Uterus (tissue), 4 donors: ENCODE data around the gene FGFR1OP2. TPM values are rescaled to one million over a fixed set of nuclear protein-coding genes. Genes with fewer than 3 reads are reported as not detected.

Experiments
- DNase-seq, 2 donors: peaks; one replicate each; pipeline ENCODE4 v3.0.0-alpha.2; 2019 to 2020
- H3K27ac ChIP-seq, 2 donors: fragments of 200-600 bp; sonication (generic); 1 replicate in 1 of 2; 2 replicates in 1 of 2; pipeline ENCODE4 v1.5.1; 2016 to 2018
- H3K27me3 ChIP-seq, 2 donors: fragments of 200-600 bp; sonication (generic); one replicate each; pipeline ENCODE4 v1.5.1; 2018 to 2019; ENCODE audit warnings: control low read depth in 1 of 2
- H3K36me3 ChIP-seq, 2 donors: fragments of 200-600 bp; sonication (generic); one replicate each; pipeline ENCODE4 v1.5.1; 2019; ENCODE audit warnings: control low read depth in 1 of 2
- H3K4me1 ChIP-seq, 2 donors: fragments of 200-600 bp; sonication (generic); one replicate each; pipeline ENCODE4 v1.5.1; 2018 to 2019; ENCODE audit warnings: control low read depth in 1 of 2
- H3K4me3 ChIP-seq, 2 donors: fragments of 200-600 bp; sonication (generic); 1 replicate in 1 of 2; 2 replicates in 1 of 2; pipeline ENCODE4 v1.5.1; 2018 to 2019; ENCODE audit warnings: mild to moderate bottlenecking in 1 of 2
- H3K9me3 ChIP-seq, 2 donors: fragments of 200-600 bp; sonication (generic); one replicate each; pipeline ENCODE4 v1.5.1; 2019; ENCODE audit warnings: control low read depth in 1 of 2
- POLR2A ChIP-seq, 2 donors: fragments of 450-650 bp; IDR thresholded peaks; one replicate each; pipeline ENCODE4 v1.6.1; 2016; ENCODE audit warnings: antibody characterized with exemption in 2 of 2, mild to moderate bottlenecking in 1 of 2, moderate library complexity in 1 of 2
- intact Hi-C: fragments of 100-400 bp; cut with DNase I; formaldehyde crosslinking; loops from one replicate; pipeline ENCODE4 v1.15.1; 2023; ENCODE audit warnings: low total_unique reads
- total RNA-seq, 4 donors: library from RNA; depleted of rRNA in 3 of 4; stranded (reverse); fragments of >200 nt in 3 of 4; gene quantifications; one replicate each; pipeline versions ENCODE4 v1.1.0 to v1.2.4, GENCODE V29; 2014 to 2023
- TF ChIP-seq, protein P1 (sequence below), 4 experiments: fragments of 200-600 bp in 2 of 4; fragments of 450-650 bp in 2 of 4; sonication (generic) in 2 of 4; IDR thresholded peaks; one replicate each; pipeline ENCODE4 v1.5.1; 2016 to 2019; ENCODE audit warnings: antibody characterized with exemption in 4 of 4, mild to moderate bottlenecking in 2 of 4, moderate library complexity in 1 of 4
- donor health status: DM: yes; HTN: yes; CAD: no.

FGFR1OP2 gene
- total RNA-seq, 4 donors from 2014 or later: 83.0 to 222 (median 112) TPM

DNA sequence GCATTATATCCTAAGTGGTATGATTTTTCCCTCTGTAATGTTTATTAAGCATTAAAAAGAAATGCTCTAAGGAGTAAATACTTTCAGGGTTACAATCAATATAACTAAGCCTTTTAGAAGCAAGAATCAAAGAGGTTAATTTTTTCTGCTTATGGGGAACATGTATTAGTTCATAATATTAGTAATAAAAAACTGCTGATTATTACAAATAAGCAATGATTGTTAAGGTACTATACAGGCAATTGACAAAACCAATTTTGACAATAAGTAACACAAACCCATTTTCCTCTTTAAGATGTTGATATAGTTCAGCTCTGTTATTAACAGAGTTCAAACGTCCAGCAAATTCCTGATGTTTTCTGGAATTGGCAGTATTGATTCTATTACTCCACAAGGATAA is 32.2 kb upstream of the FGFR1OP2 start:
- no peak overlapping the region for H3K27ac ChIP-seq
- H3K9me3 ChIP-seq: no peaks in the 10 kb centered on the region
- no peaks in the 10 kb centered on the region for H3K27me3 ChIP-seq
- H3K4me1 ChIP-seq: no peaks in the 10 kb centered on the region
- no peaks in the 10 kb centered on the region for H3K36me3 ChIP-seq
- intact Hi-C loops: no loop called here
- TF ChIP-seq, protein P1, sequence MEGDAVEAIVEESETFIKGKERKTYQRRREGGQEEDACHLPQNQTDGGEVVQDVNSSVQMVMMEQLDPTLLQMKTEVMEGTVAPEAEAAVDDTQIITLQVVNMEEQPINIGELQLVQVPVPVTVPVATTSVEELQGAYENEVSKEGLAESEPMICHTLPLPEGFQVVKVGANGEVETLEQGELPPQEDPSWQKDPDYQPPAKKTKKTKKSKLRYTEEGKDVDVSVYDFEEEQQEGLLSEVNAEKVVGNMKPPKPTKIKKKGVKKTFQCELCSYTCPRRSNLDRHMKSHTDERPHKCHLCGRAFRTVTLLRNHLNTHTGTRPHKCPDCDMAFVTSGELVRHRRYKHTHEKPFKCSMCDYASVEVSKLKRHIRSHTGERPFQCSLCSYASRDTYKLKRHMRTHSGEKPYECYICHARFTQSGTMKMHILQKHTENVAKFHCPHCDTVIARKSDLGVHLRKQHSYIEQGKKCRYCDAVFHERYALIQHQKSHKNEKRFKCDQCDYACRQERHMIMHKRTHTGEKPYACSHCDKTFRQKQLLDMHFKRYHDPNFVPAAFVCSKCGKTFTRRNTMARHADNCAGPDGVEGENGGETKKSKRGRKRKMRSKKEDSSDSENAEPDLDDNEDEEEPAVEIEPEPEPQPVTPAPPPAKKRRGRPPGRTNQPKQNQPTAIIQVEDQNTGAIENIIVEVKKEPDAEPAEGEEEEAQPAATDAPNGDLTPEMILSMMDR (IDR thresholded peaks at IDR 0.05): no peak
- TF ChIP-seq POLR2A (IDR thresholded peaks at IDR 0.05): no peak
- no peak overlapping the region for H3K4me3 ChIP-seq
- DNase-seq: no peak

DNA sequence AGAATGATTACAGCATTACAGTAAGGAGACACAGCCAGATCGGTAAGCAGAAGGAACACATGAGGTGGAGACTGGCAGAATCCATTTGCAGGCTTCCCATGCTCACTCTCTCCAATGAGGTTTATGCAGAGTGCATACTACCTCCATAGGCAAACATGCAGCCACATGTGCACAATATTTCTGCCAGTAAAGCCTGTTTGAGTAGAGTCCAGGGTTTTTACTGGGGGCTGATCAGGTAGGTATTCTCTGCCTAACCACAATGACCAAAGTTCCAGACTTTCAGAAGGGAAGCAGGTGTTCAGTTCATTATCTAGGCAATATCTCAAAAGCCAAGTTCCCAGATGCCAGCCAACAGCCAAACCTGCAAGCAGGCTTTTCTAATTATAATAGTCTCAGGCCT is 31.6 kb upstream of the FGFR1OP2 start:
- H3K9me3 ChIP-seq: no peaks in the 10 kb centered on the region
- intact Hi-C loops: no loop called here
- H3K27ac ChIP-seq: no peak overlapping the region
- no peaks in the 10 kb centered on the region for H3K4me1 ChIP-seq
- no peaks in the 10 kb centered on the region for H3K36me3 ChIP-seq
- no peak overlapping the region for H3K4me3 ChIP-seq
- H3K27me3 ChIP-seq: no peaks in the 10 kb centered on the region
- TF ChIP-seq, protein P1 (IDR thresholded peaks at IDR 0.05): no peak
- no peak for TF ChIP-seq POLR2A (IDR thresholded peaks at IDR 0.05)
- DNase-seq: no peak

DNA sequence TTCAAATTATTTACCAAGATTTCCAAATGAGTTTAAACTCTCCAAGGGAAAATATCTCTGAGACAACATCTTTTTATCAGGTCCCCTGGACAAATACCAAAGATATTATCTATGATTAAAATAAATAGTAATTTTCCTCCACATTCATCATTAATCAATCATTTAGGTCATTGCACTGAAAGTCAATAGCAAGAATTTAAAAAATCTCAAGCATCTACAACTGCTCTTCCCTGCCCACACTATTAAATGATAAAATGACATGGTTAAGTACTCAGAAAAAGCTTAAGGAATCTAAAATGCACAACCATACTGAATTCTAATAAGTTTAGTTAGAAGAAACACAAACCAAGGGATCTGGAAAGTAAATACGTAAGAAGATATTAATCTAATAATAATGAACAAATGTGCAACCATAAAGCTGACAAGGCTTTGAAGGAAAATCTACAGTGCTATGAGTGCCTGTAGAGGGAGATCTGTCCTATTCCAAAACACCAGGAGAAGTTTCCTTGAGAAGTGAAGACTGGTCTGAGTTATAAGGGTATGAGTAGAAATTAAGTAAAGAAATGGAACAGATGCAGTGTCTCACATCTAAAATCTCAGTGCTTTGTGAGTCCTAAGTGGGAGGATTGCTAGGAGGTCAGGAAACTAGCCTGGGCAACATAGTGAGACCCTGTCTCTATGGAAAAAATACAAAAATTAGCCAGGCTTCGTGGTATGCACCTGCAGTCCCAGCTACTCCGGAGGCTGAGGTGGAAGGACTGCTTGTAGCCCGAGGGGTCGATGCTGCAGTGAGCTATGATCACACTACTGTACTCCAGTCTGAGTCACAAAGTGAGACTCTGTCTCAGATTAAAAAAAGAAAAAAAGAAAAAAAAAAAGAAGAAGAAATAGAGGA is 19.7 kb upstream of the FGFR1OP2 start:
- H3K9me3 ChIP-seq: no peaks in the 10 kb centered on the region
- TF ChIP-seq, protein P1 (IDR thresholded peaks at IDR 0.05): peak in 1 of 4 experiments; percentile 13
- no peak for TF ChIP-seq POLR2A (IDR thresholded peaks at IDR 0.05)
- H3K4me1 ChIP-seq: no peaks in the 10 kb centered on the region
- no peaks in the 10 kb centered on the region for H3K36me3 ChIP-seq
- intact Hi-C loops: no loop called here
- H3K27me3 ChIP-seq: no peaks in the 10 kb centered on the region
- DNase-seq: no peak
- H3K27ac ChIP-seq: no peak overlapping the region
- no peak overlapping the region for H3K4me3 ChIP-seq

DNA sequence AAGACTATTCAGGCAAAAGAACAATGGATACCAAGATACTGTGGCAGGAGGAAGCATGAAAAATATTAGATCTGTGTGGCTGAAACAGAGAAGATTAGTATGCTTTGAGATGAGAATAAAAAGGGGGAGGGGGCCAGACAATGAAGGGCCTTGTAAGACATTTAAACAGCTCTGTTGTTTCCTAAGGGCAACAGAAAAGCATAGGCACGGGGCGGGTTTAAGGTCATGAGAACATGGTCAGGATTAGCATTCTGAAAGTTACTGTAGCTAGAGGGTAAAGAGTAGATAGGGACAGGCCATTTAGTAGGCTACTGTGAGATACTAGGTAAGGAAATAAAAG is 19.1 kb upstream of the FGFR1OP2 start:
- H3K27ac ChIP-seq: no peak overlapping the region

DNA sequence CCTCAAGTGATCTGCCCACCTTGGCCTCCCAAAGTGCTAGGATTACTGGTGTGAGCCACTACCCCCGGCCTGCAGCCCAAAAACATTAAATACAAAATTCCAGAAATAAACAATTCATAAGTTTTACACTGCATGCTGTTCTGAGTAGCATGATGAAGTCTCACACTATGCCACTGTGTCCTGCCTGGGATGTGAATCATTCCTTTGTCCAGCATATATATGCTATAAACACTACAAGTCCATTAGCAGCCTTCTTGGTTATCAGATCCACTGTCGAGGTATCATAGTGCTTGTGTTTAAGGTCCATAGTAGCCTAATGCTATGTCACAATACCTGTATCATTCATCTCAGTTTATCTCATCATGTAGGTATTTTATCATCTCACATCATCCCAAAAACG is 16.4 kb upstream of the FGFR1OP2 start:
- Histone ChIP-seq H3K4me3 (no peak overlapping the region), H3K27ac (no peak overlapping the region), H3K9me3 (no peaks in the 10 kb centered on the region), H3K4me1 (no peaks in the 10 kb centered on the region), H3K36me3 (no peaks in the 10 kb centered on the region), H3K27me3 (no peaks in the 10 kb centered on the region)
- DNase-seq: no peak
- no peak for TF ChIP-seq POLR2A (IDR thresholded peaks at IDR 0.05)
- TF ChIP-seq, protein P1 (IDR thresholded peaks at IDR 0.05): no peak
- intact Hi-C loops: no loop called here

More for the DNA sequence above, 19.1 kb upstream of the FGFR1OP2 start:
- Histone ChIP-seq H3K4me3 (no peak overlapping the region), H3K4me1 (no peaks in the 10 kb centered on the region), H3K9me3 (no peaks in the 10 kb centered on the region), H3K36me3 (no peaks in the 10 kb centered on the region), H3K27me3 (no peaks in the 10 kb centered on the region)
- DNase-seq: no peak
- intact Hi-C loops: no loop called here
- TF ChIP-seq POLR2A (IDR thresholded peaks at IDR 0.05): no peak
- TF ChIP-seq, protein P1 (IDR thresholded peaks at IDR 0.05): no peak
